Brain microvascular endothelial cell (primary cell): ENCODE data around the gene IPPK.

ENCODE experiments used
- DNase-seq: peaks from one replicate; pipeline ENCODE4 v3.0.0-alpha.2; 2020
- H3K27ac ChIP-seq: fragments of 250-450 bp; sonication (Bioruptor Pico); 2 replicates; pipeline ENCODE4 v1.5.1; 2020; ENCODE audit warnings: mild to moderate bottlenecking, moderate library complexity
- H3K27me3 ChIP-seq: fragments of 250-450 bp; sonication (Bioruptor Pico); replicated peaks from 2 replicates; pipeline ENCODE4 v1.5.1; 2020; ENCODE audit warnings: mild to moderate bottlenecking
- H3K36me3 ChIP-seq: fragments of 250-450 bp; sonication (Bioruptor Pico); replicated peaks from 2 replicates; pipeline ENCODE4 v1.5.1; 2020; ENCODE audit warnings: mild to moderate bottlenecking
- H3K4me3 ChIP-seq: 2 replicates; pipeline ENCODE4 v1.5.1; 2011; ENCODE audit warnings: low read depth, mild to moderate bottlenecking, control low read depth, low read length, moderate library complexity
- CTCF ChIP-seq: IDR thresholded peaks from 2 replicates; pipeline ENCODE4 v1.5.1; 2011; ENCODE audit warnings: low read depth, mild to moderate bottlenecking, moderate library complexity, low read length, control low read depth, inconsistent platforms; ENCODE audit errors: missing control alignments
- in situ Hi-C: cut with HindIII; loops from 2 replicates; pipeline ENCODE4 v1.10.0; 2017; ENCODE audit warnings: low sequenced_read_pairs, low pct_ligation_motif_present

Gene IPPK

GRCh38 chr9:92644278-92644677, 25.7 kb downstream of the IPPK start:
- no peak for DNase-seq
- in situ Hi-C loops = no loop called here
- no peak for TF ChIP-seq CTCF
- H3K27ac ChIP-seq = no peak overlapping the region
- no peak overlapping the region for H3K4me3 ChIP-seq
- H3K27me3 ChIP-seq = no peaks in the 10 kb centered on the region
- H3K36me3 ChIP-seq = peaks cover 62% of the 10 kb centered on the region

- no peaks in the 10 kb centered on the region for H3K27me3 ChIP-seq
- peaks cover 61% of the 10 kb centered on the region for H3K36me3 ChIP-seq
- H3K27ac ChIP-seq = no peak overlapping the region
Measured at GRCh38 chr9:92642564-92642963, 27.4 kb downstream of the IPPK start.

GRCh38 chr9:92642041-92642451, 27.9 kb downstream of the IPPK start:
- TF ChIP-seq CTCF = no peak
- in situ Hi-C loops = no loop called here
- H3K36me3 ChIP-seq = peaks cover 61% of the 10 kb centered on the region
- no peak for DNase-seq
- no peak overlapping the region for H3K27ac ChIP-seq
- H3K4me3 ChIP-seq = no peak overlapping the region
- H3K27me3 ChIP-seq = no peaks in the 10 kb centered on the region

More at GRCh38 chr9:92642564-92642963, 27.4 kb downstream of the IPPK start:
- no peak for DNase-seq
- in situ Hi-C loops = no loop called here
- TF ChIP-seq CTCF = no peak
- no peak overlapping the region for H3K4me3 ChIP-seq

- H3K36me3 ChIP-seq = peaks cover 56% of the 10 kb centered on the region
- DNase-seq = no peak
- no peak for TF ChIP-seq CTCF
- in situ Hi-C loops = no loop called here
- H3K27ac ChIP-seq = no peak overlapping the region
- H3K27me3 ChIP-seq = no peaks in the 10 kb centered on the region
- no peak overlapping the region for H3K4me3 ChIP-seq
Measured at GRCh38 chr9:92641092-92641809, 28.7 kb downstream of the IPPK start.

- Histone ChIP-seq H3K27ac (no peak overlapping the region), H3K27me3 (no peaks in the 10 kb centered on the region), H3K36me3 (peaks cover 57% of the 10 kb centered on the region), H3K4me3 (no peak overlapping the region)
- in situ Hi-C loops = no loop called here
- no peak for DNase-seq
- no peak for TF ChIP-seq CTCF
Measured at GRCh38 chr9:92640398-92641091, 29.4 kb downstream of the IPPK start.
